Measurements from ENCODE around the gene PGM1.

The PGM1 gene

GRCh38 chr1:63659448-63659847 lies 66.2 kb downstream of the PGM1 start:
- Histone ChIP-seq H3F3A (ENCODE audit: low read depth) (no peaks in the 10 kb centered on the region), H3K36me3 (ENCODE audit: insufficient read depth, low read length) (peaks cover 30% of the 10 kb centered on the region; the same call in 1 of the 2 replicates), H2AFZ (ENCODE audit: low read length) (no peak overlapping the region), H3K4me3 (ENCODE audit: low read length, poor library complexity, severe bottlenecking) (no peak overlapping the region), H3K9me3 (ENCODE audit: insufficient read depth, low read depth, low read length) (no peaks in the 10 kb centered on the region), H3K79me2 (ENCODE audit: insufficient read depth, low read length) (no peaks in the 10 kb centered on the region), H3K4me2 (ENCODE audit: low read depth, low read length, poor library complexity, severe bottlenecking) (no peak overlapping the region), H3K4me1 (ENCODE audit: insufficient read depth, low read length, poor library complexity, severe bottlenecking) (no peaks in the 10 kb centered on the region), H3K27me3 (ENCODE audit: insufficient read depth, low read length, poor library complexity, severe bottlenecking) (no peaks in the 10 kb centered on the region), H3K9ac (ENCODE audit: low read depth, low read length, poor library complexity, severe bottlenecking) (no peak overlapping the region), H4K20me1 (ENCODE audit: insufficient read depth, low read length, poor library complexity, severe bottlenecking) (no peaks in the 10 kb centered on the region), H3K9me2 (replicated peaks; ENCODE audit: low read depth, low read length) (no peaks in the 10 kb centered on the region)
- no peak for TF ChIP-seq EZH2phosphoT487 (IDR thresholded peaks at IDR 0.05; ENCODE audit: borderline replicate concordance)
- no peak for TF ChIP-seq CTCF (conservative IDR thresholded peaks at IDR 0.05; ENCODE audit: low read length)

GRCh38 chr1:63662056-63662836 lies 69.0 kb downstream of the PGM1 start:
- H3F3A ChIP-seq (ENCODE audit: low read depth), result no peaks in the 10 kb centered on the region
- no peaks in the 10 kb centered on the region for H4K20me1 ChIP-seq (ENCODE audit: insufficient read depth, low read length, poor library complexity, severe bottlenecking)
- H3K36me3 ChIP-seq (ENCODE audit: insufficient read depth, low read length), result peaks cover 14% of the 10 kb centered on the region; the same call in 1 of the 2 replicates
- H3K9me3 ChIP-seq (ENCODE audit: insufficient read depth, low read depth, low read length), result no peaks in the 10 kb centered on the region
- no peaks in the 10 kb centered on the region for H3K9me2 ChIP-seq (replicated peaks; ENCODE audit: low read depth, low read length)
- TF ChIP-seq CTCF (conservative IDR thresholded peaks at IDR 0.05; ENCODE audit: low read length) (no peak), EZH2phosphoT487 (IDR thresholded peaks at IDR 0.05; ENCODE audit: borderline replicate concordance) (no peak)
- no peaks in the 10 kb centered on the region for H3K27me3 ChIP-seq (ENCODE audit: insufficient read depth, low read length, poor library complexity, severe bottlenecking)
- H2AFZ ChIP-seq (ENCODE audit: low read length), result no peak overlapping the region
- H3K4me1 ChIP-seq (ENCODE audit: insufficient read depth, low read length, poor library complexity, severe bottlenecking), result no peaks in the 10 kb centered on the region
- no peak overlapping the region for H3K9ac ChIP-seq (ENCODE audit: low read depth, low read length, poor library complexity, severe bottlenecking)
- H3K79me2 ChIP-seq (ENCODE audit: insufficient read depth, low read length), result no peaks in the 10 kb centered on the region
- no peak overlapping the region for H3K4me2 ChIP-seq (ENCODE audit: low read depth, low read length, poor library complexity, severe bottlenecking)
- H3K4me3 ChIP-seq (ENCODE audit: low read length, poor library complexity, severe bottlenecking), result no peak overlapping the region

- Histone ChIP-seq H3K4me1 (ENCODE audit: insufficient read depth, low read length, poor library complexity, severe bottlenecking) (no peaks in the 10 kb centered on the region), H4K20me1 (ENCODE audit: insufficient read depth, low read length, poor library complexity, severe bottlenecking) (no peaks in the 10 kb centered on the region), H3K9ac (ENCODE audit: low read depth, low read length, poor library complexity, severe bottlenecking) (no peak overlapping the region)
Observed at GRCh38 chr1:63662841-63663240, 69.6 kb downstream of the PGM1 start.

More at GRCh38 chr1:63662841-63663240, 69.6 kb downstream of the PGM1 start:
- H3K9me3 ChIP-seq (ENCODE audit: insufficient read depth, low read depth, low read length), result no peaks in the 10 kb centered on the region
- H3K27me3 ChIP-seq (ENCODE audit: insufficient read depth, low read length, poor library complexity, severe bottlenecking), result no peaks in the 10 kb centered on the region
- TF ChIP-seq CTCF (conservative IDR thresholded peaks at IDR 0.05; ENCODE audit: low read length) (no peak), EZH2phosphoT487 (IDR thresholded peaks at IDR 0.05; ENCODE audit: borderline replicate concordance) (no peak)
- H3K79me2 ChIP-seq (ENCODE audit: insufficient read depth, low read length), result no peaks in the 10 kb centered on the region
- peaks cover 12% of the 10 kb centered on the region; the same call in 1 of the 2 replicates for H3K36me3 ChIP-seq (ENCODE audit: insufficient read depth, low read length)
- no peaks in the 10 kb centered on the region for H3F3A ChIP-seq (ENCODE audit: low read depth)
- H3K4me2 ChIP-seq (ENCODE audit: low read depth, low read length, poor library complexity, severe bottlenecking), result no peak overlapping the region
- H3K4me3 ChIP-seq (ENCODE audit: low read length, poor library complexity, severe bottlenecking), result no peak overlapping the region
- H3K9me2 ChIP-seq (replicated peaks; ENCODE audit: low read depth, low read length), result no peaks in the 10 kb centered on the region
- no peak overlapping the region for H2AFZ ChIP-seq (ENCODE audit: low read length)
